Osteoblast (primary cell): Measurements from ENCODE around the gene ABCC9. TPM values are rescaled to one million over a fixed set of nuclear protein-coding genes. Genes with fewer than 3 reads are reported as not detected.
"Not testable (repeated sequence)": the region's sequence is repeated elsewhere in the genome, so short reads cannot be mapped to it uniquely, and the experiment has no call there.

Source experiments
- DNase-seq: peaks from one replicate; pipeline ENCODE4 v3.0.0; 2011; ENCODE audit warnings: low spot score, mixed read lengths; ENCODE audit not compliant: insufficient read length; ENCODE audit errors: missing footprints
- H2AFZ ChIP-seq: 2 replicates; pipeline ENCODE4 v1.6.0; 2011; ENCODE audit warnings: mild to moderate bottlenecking, low read length
- H3K27ac ChIP-seq: 2 replicates; pipeline ENCODE4 v1.5.1; 2011; ENCODE audit warnings: mild to moderate bottlenecking, low read depth, low read length, moderate library complexity
- H3K27me3 ChIP-seq: 2 replicates; pipeline ENCODE4 v1.6.0; 2012; ENCODE audit warnings: mild to moderate bottlenecking, control low read depth, inconsistent platforms, low read length, moderate library complexity; ENCODE audit not compliant: insufficient read depth
- H3K36me3 ChIP-seq: 2 replicates; pipeline ENCODE4 v1.5.1; 2011; ENCODE audit warnings: mild to moderate bottlenecking, low read length, control low read depth, moderate library complexity; ENCODE audit not compliant: insufficient read depth
- H3K4me1 ChIP-seq: 2 replicates; pipeline ENCODE4 v1.5.1; 2011; ENCODE audit warnings: mild to moderate bottlenecking, low read length, control low read depth, moderate library complexity; ENCODE audit not compliant: insufficient read depth
- H3K4me2 ChIP-seq: 2 replicates; pipeline ENCODE4 v1.6.0; 2011; ENCODE audit warnings: mild to moderate bottlenecking, low read length; ENCODE audit not compliant: insufficient read depth
- H3K4me3 ChIP-seq: fragments of 200-600 bp; sonication (generic); 3 replicates; pipeline ENCODE4 v1.5.1; 2012; ENCODE audit warnings: mild to moderate bottlenecking, low read length, inconsistent platforms; ENCODE audit not compliant: insufficient read depth
- H3K79me2 ChIP-seq: 2 replicates; pipeline ENCODE4 v1.6.0; 2012; ENCODE audit warnings: mild to moderate bottlenecking, low read length, control low read depth, inconsistent platforms; ENCODE audit not compliant: insufficient read depth
- H3K9me3 ChIP-seq: 2 replicates; pipeline ENCODE4 v1.5.1; 2011; ENCODE audit warnings: low read depth, low read length, control low read depth
- H4K20me1 ChIP-seq: 2 replicates; pipeline ENCODE4 v1.6.0; 2012; ENCODE audit warnings: mild to moderate bottlenecking, low read length, control low read depth; ENCODE audit not compliant: insufficient read depth
- CTCF ChIP-seq: IDR thresholded peaks from 2 replicates; pipeline ENCODE4 v1.5.1; 2011; ENCODE audit warnings: mild to moderate bottlenecking, low read depth, low read length, moderate library complexity; ENCODE audit errors: extremely low read depth
- total RNA-seq: library from RNA; depleted of rRNA; stranded (reverse); fragments of >200 nt; gene quantifications from 2 replicates; pipeline ENCODE4 v1.2.3, GENCODE V29; 2012

ABCC9 gene
- total RNA-seq, 1 donor = 14.5 TPM

GRCh38 chr12:21788089-21788983 is 152.9 kb downstream of the ABCC9 start:
- no peak for TF ChIP-seq CTCF
- Histone ChIP-seq H3K36me3 (no peaks in the 10 kb centered on the region), H2AFZ (no peak overlapping the region), H3K9me3 (no peaks in the 10 kb centered on the region), H4K20me1 (no peaks in the 10 kb centered on the region), H3K4me2 (no peak overlapping the region), H3K27me3 (no peaks in the 10 kb centered on the region), H3K27ac (no peak overlapping the region), H3K4me3 (no peak overlapping the region), H3K79me2 (no peaks in the 10 kb centered on the region), H3K4me1 (no peaks in the 10 kb centered on the region)
- no peak for DNase-seq

GRCh38 chr12:21786041-21786531 is 155.1 kb downstream of the ABCC9 start:
- no peak for DNase-seq

GRCh38 chr12:21782723-21783122 is 158.5 kb downstream of the ABCC9 start:
- not testable (repeated sequence) for H3K27me3 ChIP-seq, H3K27ac ChIP-seq, H3K9me3 ChIP-seq, H4K20me1 ChIP-seq, H3K4me3 ChIP-seq, H3K4me1 ChIP-seq, H3K4me2 ChIP-seq, H2AFZ ChIP-seq, DNase-seq, H3K36me3 ChIP-seq, H3K79me2 ChIP-seq

More at GRCh38 chr12:21786041-21786531, 155.1 kb downstream of the ABCC9 start:
- H3K4me2 ChIP-seq = no peak overlapping the region
- H3K27ac ChIP-seq = no peak overlapping the region
- no peak overlapping the region for H3K4me3 ChIP-seq
- H4K20me1 ChIP-seq = no peaks in the 10 kb centered on the region
- no peaks in the 10 kb centered on the region for H3K36me3 ChIP-seq
- TF ChIP-seq CTCF = no peak
- no peaks in the 10 kb centered on the region for H3K9me3 ChIP-seq
- peak overlapping the region; percentile 29 for H2AFZ ChIP-seq
- H3K27me3 ChIP-seq = no peaks in the 10 kb centered on the region
- no peaks in the 10 kb centered on the region for H3K79me2 ChIP-seq
- H3K4me1 ChIP-seq = no peaks in the 10 kb centered on the region

GRCh38 chr12:21780786-21781185 is 160.4 kb downstream of the ABCC9 start:
- no peaks in the 10 kb centered on the region for H3K79me2 ChIP-seq
- no peak overlapping the region for H3K4me2 ChIP-seq
- no peak for TF ChIP-seq CTCF
- H3K4me1 ChIP-seq = no peaks in the 10 kb centered on the region
- H3K27ac ChIP-seq = no peak overlapping the region
- H2AFZ ChIP-seq = no peak overlapping the region
- H4K20me1 ChIP-seq = no peaks in the 10 kb centered on the region
- H3K9me3 ChIP-seq = no peaks in the 10 kb centered on the region
- no peak for DNase-seq
- H3K4me3 ChIP-seq = no peak overlapping the region
- no peaks in the 10 kb centered on the region for H3K27me3 ChIP-seq
- no peaks in the 10 kb centered on the region for H3K36me3 ChIP-seq
